NB4 (cell line): ENCODE data around the gene TP73.

ENCODE experiments used
- POLR2A ChIP-seq: IDR thresholded peaks from 2 replicates; pipeline ENCODE4 v1.6.1; 2011; ENCODE audit warnings: mild to moderate bottlenecking; ENCODE audit not compliant: insufficient read length; ENCODE audit errors: extremely low read depth
- TF ChIP-seq, protein P1 (sequence below): IDR thresholded peaks from one replicate; pipeline ENCODE4 v1.5.1; 2012; ENCODE audit warnings: low read depth, low read length

DNA sequence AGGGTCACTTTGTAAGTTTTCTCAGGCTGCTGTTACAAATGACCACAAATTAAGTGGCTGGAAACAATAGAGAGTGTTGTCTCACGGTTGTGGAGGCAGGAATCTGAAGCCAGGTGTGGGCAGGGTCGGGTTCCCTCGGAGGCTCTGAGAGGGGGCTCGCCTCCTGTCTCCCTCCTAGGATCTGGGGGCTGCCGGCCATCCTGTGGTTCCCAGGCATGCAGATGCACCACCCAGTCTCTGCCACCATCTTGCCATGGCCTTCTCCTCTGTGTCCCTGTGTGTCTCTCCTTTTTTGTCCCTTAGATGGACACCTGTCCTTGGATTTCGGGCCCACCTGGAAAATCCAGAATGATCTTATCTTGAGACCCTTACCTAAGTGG is 4.8 kb downstream of the TP73 start:
- TF ChIP-seq, protein P1, sequence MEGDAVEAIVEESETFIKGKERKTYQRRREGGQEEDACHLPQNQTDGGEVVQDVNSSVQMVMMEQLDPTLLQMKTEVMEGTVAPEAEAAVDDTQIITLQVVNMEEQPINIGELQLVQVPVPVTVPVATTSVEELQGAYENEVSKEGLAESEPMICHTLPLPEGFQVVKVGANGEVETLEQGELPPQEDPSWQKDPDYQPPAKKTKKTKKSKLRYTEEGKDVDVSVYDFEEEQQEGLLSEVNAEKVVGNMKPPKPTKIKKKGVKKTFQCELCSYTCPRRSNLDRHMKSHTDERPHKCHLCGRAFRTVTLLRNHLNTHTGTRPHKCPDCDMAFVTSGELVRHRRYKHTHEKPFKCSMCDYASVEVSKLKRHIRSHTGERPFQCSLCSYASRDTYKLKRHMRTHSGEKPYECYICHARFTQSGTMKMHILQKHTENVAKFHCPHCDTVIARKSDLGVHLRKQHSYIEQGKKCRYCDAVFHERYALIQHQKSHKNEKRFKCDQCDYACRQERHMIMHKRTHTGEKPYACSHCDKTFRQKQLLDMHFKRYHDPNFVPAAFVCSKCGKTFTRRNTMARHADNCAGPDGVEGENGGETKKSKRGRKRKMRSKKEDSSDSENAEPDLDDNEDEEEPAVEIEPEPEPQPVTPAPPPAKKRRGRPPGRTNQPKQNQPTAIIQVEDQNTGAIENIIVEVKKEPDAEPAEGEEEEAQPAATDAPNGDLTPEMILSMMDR = no peak
- no peak for TF ChIP-seq POLR2A
